Progenitor cell of endocrine pancreas (in vitro differentiated cells): ENCODE results near the gene GPER1. TPM values are rescaled to one million over a fixed set of nuclear protein-coding genes. Genes with fewer than 3 reads are reported as not detected.

Experiments used
- DNase-seq: peaks from one replicate; pipeline ENCODE4 v3.0.0; 2021; ENCODE audit warnings: low spot score; ENCODE audit not compliant: unreplicated experiment
- H3K27ac Mint-ChIP-seq: 2 replicates; pipeline ENCODE4 v1.8.0; 2021; ENCODE audit warnings: mild to moderate bottlenecking, moderate library complexity, mixed read lengths
- H3K27me3 Mint-ChIP-seq: 2 replicates; pipeline ENCODE4 v1.8.0; 2021; ENCODE audit warnings: mixed read lengths
- H3K36me3 Mint-ChIP-seq: 2 replicates; pipeline ENCODE4 v1.8.0; 2022; ENCODE audit warnings: mixed read lengths; ENCODE audit not compliant: insufficient read depth
- H3K4me1 Mint-ChIP-seq: 2 replicates; pipeline ENCODE4 v1.8.0; 2021; ENCODE audit warnings: low read depth, mixed read lengths
- H3K4me3 Mint-ChIP-seq: 2 replicates; pipeline ENCODE4 v1.8.0; 2021; ENCODE audit warnings: low read depth, mild to moderate bottlenecking, moderate library complexity, mixed read lengths
- H3K9me3 Mint-ChIP-seq: 2 replicates; pipeline ENCODE4 v1.8.0; 2021; ENCODE audit warnings: low read depth, mixed read lengths
- CTCF ChIP-seq: fragments of 200-600 bp; sonication (generic); IDR thresholded peaks from one replicate; pipeline ENCODE4 v1.5.0; 2021; ENCODE audit warnings: antibody characterized with exemption, mild to moderate bottlenecking; ENCODE audit not compliant: unreplicated experiment
- total RNA-seq: library from RNA; stranded (reverse); gene quantifications from 2 replicates; pipeline ENCODE4 v1.2.1, GENCODE V29; 2021

GPER1 gene
- total RNA-seq, 1 donor from 2014 or later, result 0.50 TPM

DNA sequence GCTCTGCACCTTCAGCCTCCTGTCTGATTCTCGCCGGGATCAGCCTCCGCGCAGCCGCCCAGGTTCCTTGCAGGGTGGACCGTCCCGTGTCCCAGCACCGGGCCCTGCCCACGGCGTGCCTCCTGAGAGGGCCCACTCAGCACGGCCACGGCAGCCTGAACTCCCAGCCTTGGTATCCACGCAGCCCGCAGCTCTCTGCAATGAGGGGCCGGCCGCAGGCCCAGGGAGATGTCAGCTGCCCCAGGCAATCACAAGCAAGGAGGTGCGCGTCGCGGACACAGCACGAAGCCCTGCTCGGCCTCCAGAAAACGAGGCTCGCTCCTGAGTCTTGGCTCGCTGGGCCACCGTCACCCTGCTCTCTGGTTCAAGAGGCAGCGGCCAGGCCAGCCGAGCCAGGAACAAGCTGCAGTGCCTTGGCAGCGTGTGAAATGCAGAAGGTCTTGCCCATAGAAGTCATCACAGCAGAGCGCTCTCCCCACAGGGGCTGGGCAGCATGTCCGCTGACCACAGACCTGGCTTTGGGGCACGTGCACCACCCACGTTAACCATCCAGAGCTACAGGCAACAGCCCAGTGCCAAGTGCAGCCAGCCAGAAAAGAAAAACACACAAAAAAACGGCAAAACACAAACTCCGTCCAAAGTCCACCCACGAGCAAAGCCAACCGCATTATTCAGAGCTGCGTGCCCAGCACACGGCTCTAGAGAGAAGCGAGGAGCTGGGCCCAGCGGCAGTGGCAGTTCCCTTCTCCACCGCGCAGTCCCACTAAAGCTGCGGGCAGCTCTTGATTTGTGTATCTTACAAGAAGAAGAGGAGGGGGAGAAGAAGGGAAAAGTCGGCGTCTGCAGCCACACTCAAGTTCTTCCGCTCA, 13.9 kb downstream of the GPER1 start:
- H3K4me1 Mint-ChIP-seq, result peaks cover 26% of the 10 kb centered on the region
- no peak for DNase-seq
- H3K27ac Mint-ChIP-seq, result peak overlapping the region; percentile 84
- H3K4me3 Mint-ChIP-seq, result no peak overlapping the region
- H3K36me3 Mint-ChIP-seq, result peaks cover 15% of the 10 kb centered on the region
- H3K9me3 Mint-ChIP-seq, result peaks cover 7% of the 10 kb centered on the region
- no peaks in the 10 kb centered on the region for H3K27me3 Mint-ChIP-seq
- TF ChIP-seq CTCF, result no peak

- Mint-ChIP-seq H3K27me3 (no peaks in the 10 kb centered on the region), H3K4me3 (no peak overlapping the region), H3K4me1 (peaks cover 21% of the 10 kb centered on the region), H3K36me3 (peaks cover 3% of the 10 kb centered on the region), H3K9me3 (peaks cover 1% of the 10 kb centered on the region), H3K27ac (no peak overlapping the region)
- TF ChIP-seq CTCF, result no peak
- DNase-seq, result no peak
Measured at GRCh38 chr7:1103009-1103788, 15.3 kb downstream of the GPER1 start.

DNA sequence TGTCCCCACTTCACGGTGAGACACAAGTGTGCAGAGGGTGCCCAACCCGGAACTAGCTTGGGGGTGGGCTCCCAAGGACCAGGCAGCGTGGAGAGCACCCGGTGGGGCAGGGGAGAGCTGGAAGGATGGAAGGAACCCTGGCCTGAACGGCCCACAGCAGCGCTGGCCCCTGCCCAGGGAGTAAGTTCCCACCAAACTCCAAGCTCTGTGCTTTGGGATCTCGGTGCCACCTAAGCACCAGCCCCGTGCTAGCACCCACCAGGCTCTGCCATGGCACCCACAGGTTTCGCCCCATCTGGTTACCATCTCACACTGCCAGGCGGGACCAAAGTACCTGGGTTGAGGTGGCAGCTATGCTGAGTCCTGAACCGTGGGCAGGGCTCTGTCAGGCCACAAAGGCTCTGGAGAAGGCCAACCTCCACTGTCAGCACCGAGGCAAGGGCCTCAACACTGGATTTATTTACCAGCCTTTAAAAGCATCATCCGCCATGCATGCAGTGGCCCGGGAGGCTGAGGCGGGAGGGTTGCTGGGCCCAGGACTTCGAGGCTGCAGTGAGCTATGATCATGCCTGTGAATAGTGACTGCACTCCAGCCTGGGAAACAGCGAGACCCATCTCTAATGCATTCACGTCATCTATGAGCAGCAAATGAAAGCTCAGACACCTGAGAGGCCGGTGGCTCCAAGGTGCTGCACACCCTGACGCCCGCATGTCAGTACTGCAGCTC, 16.0 kb downstream of the GPER1 start:
- no peak for DNase-seq
- H3K36me3 Mint-ChIP-seq, result peaks cover 1% of the 10 kb centered on the region
- no peak overlapping the region for H3K4me3 Mint-ChIP-seq
- peaks cover 21% of the 10 kb centered on the region for H3K4me1 Mint-ChIP-seq
- H3K27me3 Mint-ChIP-seq, result no peaks in the 10 kb centered on the region
- no peak for TF ChIP-seq CTCF
- H3K27ac Mint-ChIP-seq, result no peak overlapping the region
- no peaks in the 10 kb centered on the region for H3K9me3 Mint-ChIP-seq

DNA sequence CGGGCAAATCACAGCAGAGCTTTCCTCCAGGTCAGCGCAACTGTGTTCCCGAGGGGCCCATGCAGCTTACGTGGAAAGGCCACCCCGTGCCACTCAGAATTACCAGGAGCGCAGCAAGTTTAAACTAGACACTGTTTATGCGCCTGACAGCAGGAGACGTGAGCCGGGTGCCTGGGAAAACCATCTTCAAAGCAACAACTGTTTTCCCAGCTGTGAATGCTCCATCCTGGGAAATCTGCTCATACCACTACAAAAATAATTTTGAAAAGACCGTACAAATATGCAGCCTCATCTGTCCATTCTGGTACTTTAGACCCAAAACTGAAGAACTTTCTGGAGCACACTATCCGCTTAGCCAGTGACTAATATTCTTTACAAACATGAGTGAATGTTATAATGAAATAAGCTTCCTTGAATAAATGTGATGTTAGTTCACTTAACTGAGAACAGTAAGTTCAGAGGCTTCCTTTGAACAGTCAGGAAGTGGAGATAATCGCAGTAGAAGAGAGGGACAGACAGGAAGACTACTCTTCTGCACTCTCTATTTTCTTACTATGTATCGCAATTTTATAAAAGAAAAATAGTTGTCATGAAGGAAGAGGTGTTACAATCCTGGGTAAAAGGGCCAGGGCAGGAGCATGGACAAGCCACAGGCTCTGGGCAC, 16.7 kb downstream of the GPER1 start:
- no peak for TF ChIP-seq CTCF
- H3K27ac Mint-ChIP-seq, result peak overlapping the region; percentile 56
- H3K9me3 Mint-ChIP-seq, result no peaks in the 10 kb centered on the region
- H3K27me3 Mint-ChIP-seq, result no peaks in the 10 kb centered on the region
- no peak overlapping the region for H3K4me3 Mint-ChIP-seq
- DNase-seq, result no peak
- no peaks in the 10 kb centered on the region for H3K36me3 Mint-ChIP-seq
- peaks cover 21% of the 10 kb centered on the region for H3K4me1 Mint-ChIP-seq
